HG02623 (cell line): ENCODE measurements around the gene DEFB121.
"Not testable (repeated sequence)": the region's sequence is repeated elsewhere in the genome, so short reads cannot be mapped to it uniquely, and the experiment has no call there.

Experiments
- ATAC-seq: cut with Tn5 transposase; IDR thresholded peaks from one replicate; pipeline ENCODE4 v1.9.1; 2021; ENCODE audit warnings: moderate library complexity; ENCODE audit not compliant: unreplicated experiment

The DEFB121 gene

GRCh38 chr20:31364272-31364671, 41.7 kb downstream of the DEFB121 start:
- not testable (repeated sequence) for ATAC-seq

GRCh38 chr20:31363295-31363694, 42.7 kb downstream of the DEFB121 start:
- no peak for ATAC-seq

GRCh38 chr20:31355981-31356380, 50.0 kb downstream of the DEFB121 start:
- ATAC-seq, result no peak
